ENCODE results near the gene PARD3. TPM values are rescaled to one million over a fixed set of nuclear protein-coding genes. Genes with fewer than 3 reads are reported as not detected.

The PARD3 gene
- total and polyA plus RNA-seq, 10 of the 15 experiments (the other 5 are each of a cell fraction or from before 2014, with no cell fraction given): 2.6 to 43.1 (median 13.9) TPM

DNA sequence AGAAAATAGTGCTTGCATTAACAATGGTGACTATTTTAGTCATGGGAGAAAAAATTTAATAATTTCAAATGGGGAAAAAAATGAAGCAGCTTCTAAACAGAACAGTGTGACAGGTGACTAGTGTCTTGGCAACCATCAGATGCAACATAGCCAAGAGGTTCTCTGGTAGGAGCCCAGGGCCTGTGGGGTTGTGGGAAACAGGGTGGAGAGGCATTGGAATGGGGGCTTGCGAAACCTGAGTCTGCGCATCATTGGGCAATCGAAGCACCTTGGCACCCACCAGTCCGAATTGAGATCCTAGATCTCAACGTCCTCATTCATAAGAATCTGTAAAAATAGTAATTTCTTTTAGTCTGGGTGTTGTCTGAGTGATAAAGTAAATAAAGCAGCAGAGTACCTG lies 19.2 kb upstream of the PARD3 start:
- no peak for ATAC-seq
- Histone ChIP-seq H3K36me3 (ENCODE audit: control insufficient read depth in 2 of 2, insufficient read depth in 2 of 2, low read length in 1 of 2) (no peaks in the 10 kb centered on the region), H3K9me3 (replicated peaks; ENCODE audit: control insufficient read depth, insufficient read depth, low read length) (no peaks in the 10 kb centered on the region), H3K4me1 (ENCODE audit: control insufficient read depth, insufficient read depth, low read length) (peaks cover 5% of the 10 kb centered on the region; the same call in 1 of the 2 replicates), H4K20me1 (ENCODE audit: control insufficient read depth, insufficient read depth) (no peaks in the 10 kb centered on the region), H3K27ac (ENCODE audit: control insufficient read depth, insufficient read depth) (no peak overlapping the region), H3K79me2 (ENCODE audit: control insufficient read depth, insufficient read depth, low read length) (no peaks in the 10 kb centered on the region), H3K27me3 (replicated peaks in 1 of 2; ENCODE audit: control insufficient read depth in 2 of 2, insufficient read depth in 2 of 2, low read length in 1 of 2) (no peaks in the 10 kb centered on the region), H2AFZ (ENCODE audit: control insufficient read depth, low read depth, low read length) (no peak overlapping the region), H3K4me2 (ENCODE audit: control insufficient read depth, insufficient read depth) (no peak overlapping the region), H3K9ac (ENCODE audit: control insufficient read depth, insufficient read depth, low read length) (no peak overlapping the region), H3K4me3 (no peak overlapping the region)
- CTCF ChIA-PET: interaction anchor here (1.0 to 2.4 kb wide), 8 partner anchors 10 to 178 kb away, joined by 3 to 12 read pairs (median 4); no protein-coding TSS in a partner anchor
- POLR2A ChIA-PET: interaction anchor here (1.2 kb wide), 1 partner anchor 14 kb away, joined by 3 read pairs; no protein-coding TSS in a partner anchor
- RAD21 ChIA-PET (ENCODE audit: unreplicated experiment): interaction anchor here (0.9 to 4.8 kb wide), 7 partner anchors 10 to 159 kb away, joined by 3 to 31 read pairs (median 3); no protein-coding TSS in a partner anchor
- in situ Hi-C loops (cut with MboI): no loop called here
- no peak for DNase-seq (ENCODE audit: low read depth, low spot score)
- intact Hi-C loops (cut with micrococcal nuclease; ENCODE audit: unreplicated experiment): no loop called here
- no TSS peak for BruUV-seq (replicated peaks)
- no peak for FAIRE-seq
- WGBS (ENCODE audit: insufficient coverage, insufficient replicate concordance, low lambda C conversion rate, missing lambda C conversion rate): 38% methylated on average over 5 of the region's 5 CpGs
- SMC1A ChIA-PET (ENCODE audit: uncharacterized antibody, unreplicated experiment): interaction anchor here (1.0 to 6.8 kb wide), 7 partner anchors 18 to 189 kb away, joined by 3 to 40 read pairs (median 4); no protein-coding TSS in a partner anchor
- no peak for TF ChIP-seq NR2C1 (IDR thresholded peaks at IDR 0.05)
- TF ChIP-seq, protein P1, sequence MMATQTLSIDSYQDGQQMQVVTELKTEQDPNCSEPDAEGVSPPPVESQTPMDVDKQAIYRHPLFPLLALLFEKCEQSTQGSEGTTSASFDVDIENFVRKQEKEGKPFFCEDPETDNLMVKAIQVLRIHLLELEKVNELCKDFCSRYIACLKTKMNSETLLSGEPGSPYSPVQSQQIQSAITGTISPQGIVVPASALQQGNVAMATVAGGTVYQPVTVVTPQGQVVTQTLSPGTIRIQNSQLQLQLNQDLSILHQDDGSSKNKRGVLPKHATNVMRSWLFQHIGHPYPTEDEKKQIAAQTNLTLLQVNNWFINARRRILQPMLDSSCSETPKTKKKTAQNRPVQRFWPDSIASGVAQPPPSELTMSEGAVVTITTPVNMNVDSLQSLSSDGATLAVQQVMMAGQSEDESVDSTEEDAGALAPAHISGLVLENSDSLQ (IDR thresholded peaks at IDR 0.05): no peak
- TF ChIP-seq WRNIP1 (IDR thresholded peaks at IDR 0.05; ENCODE audit: borderline replicate concordance, low read depth, low read length): no peak
- TF ChIP-seq SRF (IDR thresholded peaks at IDR 0.05; ENCODE audit: low read depth in 2 of 2, low read length in 2 of 2): no peak
- TF ChIP-seq, protein P2, sequence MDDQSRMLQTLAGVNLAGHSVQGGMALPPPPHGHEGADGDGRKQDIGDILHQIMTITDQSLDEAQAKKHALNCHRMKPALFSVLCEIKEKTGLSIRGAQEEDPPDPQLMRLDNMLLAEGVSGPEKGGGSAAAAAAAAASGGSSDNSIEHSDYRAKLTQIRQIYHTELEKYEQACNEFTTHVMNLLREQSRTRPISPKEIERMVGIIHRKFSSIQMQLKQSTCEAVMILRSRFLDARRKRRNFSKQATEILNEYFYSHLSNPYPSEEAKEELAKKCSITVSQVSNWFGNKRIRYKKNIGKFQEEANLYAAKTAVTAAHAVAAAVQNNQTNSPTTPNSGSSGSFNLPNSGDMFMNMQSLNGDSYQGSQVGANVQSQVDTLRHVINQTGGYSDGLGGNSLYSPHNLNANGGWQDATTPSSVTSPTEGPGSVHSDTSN (IDR thresholded peaks at IDR 0.05; ENCODE audit: insufficient replicate concordance, low read depth, low read length): no peak
- TF ChIP-seq, protein P3, sequence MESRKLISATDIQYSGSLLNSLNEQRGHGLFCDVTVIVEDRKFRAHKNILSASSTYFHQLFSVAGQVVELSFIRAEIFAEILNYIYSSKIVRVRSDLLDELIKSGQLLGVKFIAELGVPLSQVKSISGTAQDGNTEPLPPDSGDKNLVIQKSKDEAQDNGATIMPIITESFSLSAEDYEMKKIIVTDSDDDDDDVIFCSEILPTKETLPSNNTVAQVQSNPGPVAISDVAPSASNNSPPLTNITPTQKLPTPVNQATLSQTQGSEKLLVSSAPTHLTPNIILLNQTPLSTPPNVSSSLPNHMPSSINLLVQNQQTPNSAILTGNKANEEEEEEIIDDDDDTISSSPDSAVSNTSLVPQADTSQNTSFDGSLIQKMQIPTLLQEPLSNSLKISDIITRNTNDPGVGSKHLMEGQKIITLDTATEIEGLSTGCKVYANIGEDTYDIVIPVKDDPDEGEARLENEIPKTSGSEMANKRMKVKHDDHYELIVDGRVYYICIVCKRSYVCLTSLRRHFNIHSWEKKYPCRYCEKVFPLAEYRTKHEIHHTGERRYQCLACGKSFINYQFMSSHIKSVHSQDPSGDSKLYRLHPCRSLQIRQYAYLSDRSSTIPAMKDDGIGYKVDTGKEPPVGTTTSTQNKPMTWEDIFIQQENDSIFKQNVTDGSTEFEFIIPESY (IDR thresholded peaks at IDR 0.05): no peak
- TF ChIP-seq KAT2A (conservative IDR thresholded peaks at IDR 0.05; ENCODE audit: control insufficient read depth, low read depth, low read length): no peak
- TF ChIP-seq ZZZ3 (IDR thresholded peaks at IDR 0.05; ENCODE audit: control insufficient read depth, insufficient read length, low read depth): no peak
- TF ChIP-seq, protein P4, sequence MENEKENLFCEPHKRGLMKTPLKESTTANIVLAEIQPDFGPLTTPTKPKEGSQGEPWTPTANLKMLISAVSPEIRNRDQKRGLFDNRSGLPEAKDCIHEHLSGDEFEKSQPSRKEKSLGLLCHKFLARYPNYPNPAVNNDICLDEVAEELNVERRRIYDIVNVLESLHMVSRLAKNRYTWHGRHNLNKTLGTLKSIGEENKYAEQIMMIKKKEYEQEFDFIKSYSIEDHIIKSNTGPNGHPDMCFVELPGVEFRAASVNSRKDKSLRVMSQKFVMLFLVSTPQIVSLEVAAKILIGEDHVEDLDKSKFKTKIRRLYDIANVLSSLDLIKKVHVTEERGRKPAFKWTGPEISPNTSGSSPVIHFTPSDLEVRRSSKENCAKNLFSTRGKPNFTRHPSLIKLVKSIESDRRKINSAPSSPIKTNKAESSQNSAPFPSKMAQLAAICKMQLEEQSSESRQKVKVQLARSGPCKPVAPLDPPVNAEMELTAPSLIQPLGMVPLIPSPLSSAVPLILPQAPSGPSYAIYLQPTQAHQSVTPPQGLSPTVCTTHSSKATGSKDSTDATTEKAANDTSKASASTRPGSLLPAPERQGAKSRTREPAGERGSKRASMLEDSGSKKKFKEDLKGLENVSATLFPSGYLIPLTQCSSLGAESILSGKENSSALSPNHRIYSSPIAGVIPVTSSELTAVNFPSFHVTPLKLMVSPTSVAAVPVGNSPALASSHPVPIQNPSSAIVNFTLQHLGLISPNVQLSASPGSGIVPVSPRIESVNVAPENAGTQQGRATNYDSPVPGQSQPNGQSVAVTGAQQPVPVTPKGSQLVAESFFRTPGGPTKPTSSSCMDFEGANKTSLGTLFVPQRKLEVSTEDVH (IDR thresholded peaks at IDR 0.05; ENCODE audit: low read depth, partially characterized antibody): no peak
- TF ChIP-seq RFX5 (IDR thresholded peaks at IDR 0.05; ENCODE audit: low read depth, low read length): no peak
- no peak for TF ChIP-seq ZNF217 (IDR thresholded peaks at IDR 0.05)
- TF ChIP-seq ZNF24 (IDR thresholded peaks at IDR 0.05): no peak
- TF ChIP-seq IKZF1 (conservative IDR thresholded peaks at IDR 0.05): no peak
- TF ChIP-seq LARP7 (IDR thresholded peaks at IDR 0.05): no peak
- TF ChIP-seq MXI1 (IDR thresholded peaks at IDR 0.05; ENCODE audit: low read depth, low read length): no peak
- TF ChIP-seq RCOR1 (conservative IDR thresholded peaks at IDR 0.05; ENCODE audit: low read depth, low read length): no peak
- TF ChIP-seq, protein P5, sequence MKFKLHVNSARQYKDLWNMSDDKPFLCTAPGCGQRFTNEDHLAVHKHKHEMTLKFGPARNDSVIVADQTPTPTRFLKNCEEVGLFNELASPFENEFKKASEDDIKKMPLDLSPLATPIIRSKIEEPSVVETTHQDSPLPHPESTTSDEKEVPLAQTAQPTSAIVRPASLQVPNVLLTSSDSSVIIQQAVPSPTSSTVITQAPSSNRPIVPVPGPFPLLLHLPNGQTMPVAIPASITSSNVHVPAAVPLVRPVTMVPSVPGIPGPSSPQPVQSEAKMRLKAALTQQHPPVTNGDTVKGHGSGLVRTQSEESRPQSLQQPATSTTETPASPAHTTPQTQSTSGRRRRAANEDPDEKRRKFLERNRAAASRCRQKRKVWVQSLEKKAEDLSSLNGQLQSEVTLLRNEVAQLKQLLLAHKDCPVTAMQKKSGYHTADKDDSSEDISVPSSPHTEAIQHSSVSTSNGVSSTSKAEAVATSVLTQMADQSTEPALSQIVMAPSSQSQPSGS (IDR thresholded peaks at IDR 0.05; ENCODE audit: low read length): no peak

Measured in GM12878 (cell line).